Sigmoid colon (tissue), 3 donors: ENCODE results near the gene PANK2.

Experiments used
- POLR2A ChIP-seq, 2 donors: fragments of 450-650 bp; IDR thresholded peaks; one replicate each; pipeline ENCODE4 v1.6.1; 2016; ENCODE audit warnings: antibody characterized with exemption in 2 of 2, mild to moderate bottlenecking in 2 of 2, moderate library complexity in 2 of 2
- TF ChIP-seq, protein P1 (sequence below), 4 experiments: fragments of 450-650 bp in 3 of 4; fragments of 200-600 bp in 1 of 4; IDR thresholded peaks; one replicate each; pipeline ENCODE4 v1.5.1; 2016 to 2019; ENCODE audit warnings: antibody characterized with exemption in 4 of 4, mild to moderate bottlenecking in 3 of 4, moderate library complexity in 2 of 4

DNA sequence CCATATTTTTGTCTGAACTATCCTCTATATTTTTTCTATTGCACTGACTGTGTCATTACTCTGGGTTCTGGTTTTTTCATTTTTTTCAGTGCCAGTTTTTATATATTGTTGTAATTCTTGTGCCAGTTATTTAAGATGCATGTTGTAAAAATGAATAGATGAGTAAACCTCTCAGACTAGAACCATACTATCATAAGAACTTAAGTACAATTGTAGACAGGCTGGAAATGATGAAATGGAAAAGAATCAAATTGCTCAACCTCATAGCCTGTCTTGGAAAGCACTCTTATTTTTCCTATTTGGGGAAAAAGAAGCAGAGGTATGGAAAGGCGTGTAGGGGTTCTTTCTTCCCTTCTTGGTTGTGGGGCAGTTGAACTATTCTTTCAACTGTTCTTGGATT is 30.2 kb downstream of the PANK2 start:
- TF ChIP-seq, protein P1, sequence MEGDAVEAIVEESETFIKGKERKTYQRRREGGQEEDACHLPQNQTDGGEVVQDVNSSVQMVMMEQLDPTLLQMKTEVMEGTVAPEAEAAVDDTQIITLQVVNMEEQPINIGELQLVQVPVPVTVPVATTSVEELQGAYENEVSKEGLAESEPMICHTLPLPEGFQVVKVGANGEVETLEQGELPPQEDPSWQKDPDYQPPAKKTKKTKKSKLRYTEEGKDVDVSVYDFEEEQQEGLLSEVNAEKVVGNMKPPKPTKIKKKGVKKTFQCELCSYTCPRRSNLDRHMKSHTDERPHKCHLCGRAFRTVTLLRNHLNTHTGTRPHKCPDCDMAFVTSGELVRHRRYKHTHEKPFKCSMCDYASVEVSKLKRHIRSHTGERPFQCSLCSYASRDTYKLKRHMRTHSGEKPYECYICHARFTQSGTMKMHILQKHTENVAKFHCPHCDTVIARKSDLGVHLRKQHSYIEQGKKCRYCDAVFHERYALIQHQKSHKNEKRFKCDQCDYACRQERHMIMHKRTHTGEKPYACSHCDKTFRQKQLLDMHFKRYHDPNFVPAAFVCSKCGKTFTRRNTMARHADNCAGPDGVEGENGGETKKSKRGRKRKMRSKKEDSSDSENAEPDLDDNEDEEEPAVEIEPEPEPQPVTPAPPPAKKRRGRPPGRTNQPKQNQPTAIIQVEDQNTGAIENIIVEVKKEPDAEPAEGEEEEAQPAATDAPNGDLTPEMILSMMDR (IDR thresholded peaks at IDR 0.05) = no peak
- no peak for TF ChIP-seq POLR2A (IDR thresholded peaks at IDR 0.05)
